PC-9 (cell line): ENCODE results near the gene CGB3. TPM values are rescaled to one million over a fixed set of nuclear protein-coding genes. Genes with fewer than 3 reads are reported as not detected.
A peak's percentile ranks its signal among the peaks of the same experiment; 100 is the strongest.
"Not testable (repeated sequence)": the region's sequence is repeated elsewhere in the genome, so short reads cannot be mapped to it uniquely, and the experiment has no call there.

Experiments
- BruUV-seq: library from RNA; stranded (reverse); fragments of 400-500 nt; replicated peaks from 2 replicates; lab custom pipeline; 2021; lab: Mats Ljungman, UMichigan
- CTCF ChIA-PET: fragments of 300-600 bp; sonication (Branson Sonifier 250); formaldehyde crosslinking; loops from one replicate; lab custom pipeline; 2022; ENCODE audit warnings: antibody characterized with exemption; lab: Charles Lee
- POLR2A ChIA-PET: fragments of 300-600 bp; sonication (Branson Sonifier 250); formaldehyde crosslinking; loops from one replicate; lab custom pipeline; 2022; ENCODE audit warnings: antibody characterized with exemption; ENCODE audit not compliant: unreplicated experiment; lab: Charles Lee
- DNase-seq, 2 experiments: peaks; one replicate each; pipeline versions ENCODE4 v3.0.0 to v3.0.0-alpha.2; 2015 to 2022; ENCODE audit warnings: mixed read lengths in 1 of 2
- H2AFZ ChIP-seq: fragments of 200-600 bp; sonication (generic); 2 replicates; pipeline ENCODE4 v1.8.1; 2017; ENCODE audit warnings: antibody characterized with exemption
- H3F3A ChIP-seq: fragments of 200-600 bp; sonication (generic); 2 replicates; pipeline ENCODE4 v1.8.1; 2017; ENCODE audit warnings: antibody characterized with exemption, mild to moderate bottlenecking, low read depth; ENCODE audit not compliant: insufficient read depth
- H3K27ac ChIP-seq: fragments of 200-600 bp; sonication (generic); 2 replicates; pipeline ENCODE4 v1.6.1; 2016; ENCODE audit warnings: mixed run types
- H3K27me3 ChIP-seq: fragments of 200-600 bp; sonication (generic); 2 replicates; pipeline ENCODE4 v1.6.1; 2016; ENCODE audit warnings: low read depth, mixed run types; ENCODE audit not compliant: insufficient read depth
- H3K36me3 ChIP-seq: fragments of 200-600 bp; sonication (generic); 2 replicates; pipeline ENCODE4 v1.6.1; 2016; ENCODE audit warnings: low read depth, mixed run types
- H3K4me1 ChIP-seq: fragments of 200-600 bp; sonication (generic); replicated peaks from 2 replicates; pipeline ENCODE4 v1.6.1; 2016; ENCODE audit warnings: mixed run types; ENCODE audit not compliant: insufficient read depth
- H3K4me2 ChIP-seq: fragments of 200-600 bp; sonication (generic); 2 replicates; pipeline ENCODE4 v1.6.1; 2017; ENCODE audit warnings: mixed run types
- H3K4me3 ChIP-seq: fragments of 200-600 bp; sonication (generic); 2 replicates; pipeline ENCODE4 v1.6.1; 2016; ENCODE audit warnings: mixed run types
- H3K79me2 ChIP-seq: fragments of 200-600 bp; sonication (generic); 2 replicates; pipeline ENCODE4 v1.6.1; 2017; ENCODE audit warnings: low read depth, mixed run types
- H3K9me2 ChIP-seq: fragments of 200-600 bp; sonication (generic); 2 replicates; pipeline ENCODE4 v1.8.1; 2017; ENCODE audit warnings: mild to moderate bottlenecking; ENCODE audit not compliant: insufficient read depth
- H3K9me3 ChIP-seq: fragments of 200-600 bp; sonication (generic); 2 replicates; pipeline ENCODE4 v1.8.1; 2016; ENCODE audit warnings: low read depth; ENCODE audit not compliant: insufficient read depth
- H4K20me1 ChIP-seq: fragments of 200-600 bp; sonication (generic); 2 replicates; pipeline ENCODE4 v1.8.1; 2017; ENCODE audit not compliant: insufficient read depth
- CTCF ChIP-seq: fragments of 200-600 bp; sonication (generic); conservative IDR thresholded peaks from 2 replicates; pipeline ENCODE4 v1.6.1; 2017; ENCODE audit warnings: mixed run types, antibody characterized with exemption, mild to moderate bottlenecking, moderate library complexity
- intact Hi-C: fragments of 100-400 bp; cut with micrococcal nuclease; formaldehyde crosslinking; loops from one replicate; pipeline ENCODE4 v1.10.0; 2022; ENCODE audit not compliant: unreplicated experiment
- total RNA-seq: library from RNA; stranded (reverse); gene quantifications from 2 replicates; pipeline ENCODE4 v1.2.3, GENCODE V29; 2021

Gene CGB3
- total RNA-seq, 1 experiment from 2014 or later, result not detected

GRCh38 chr19:49038557-49039276, 14.6 kb upstream of the CGB3 start:
- Histone ChIP-seq H3K4me2 (peak overlapping the region; percentile 38), H3F3A (peaks cover 11% of the 10 kb centered on the region; the same call in 1 of the 2 replicates), H3K4me1 (peaks cover 30% of the 10 kb centered on the region)
- H3K9me3 ChIP-seq, H2AFZ ChIP-seq, intact Hi-C loops, H3K79me2 ChIP-seq, H3K36me3 ChIP-seq, H3K4me3 ChIP-seq, BruUV-seq, H3K27me3 ChIP-seq, CTCF ChIA-PET, H4K20me1 ChIP-seq, H3K9me2 ChIP-seq, H3K27ac ChIP-seq: not testable (repeated sequence)
- POLR2A ChIA-PET, result interaction anchor here (0.6 kb wide), 1 partner anchor 603 kb away, joined by 5 read pairs; no protein-coding TSS in a partner anchor
- DNase-seq, result peak; percentile 83 to 85

GRCh38 chr19:49038111-49038510, 14.0 kb upstream of the CGB3 start:
- H3K27me3 ChIP-seq, H3K9me3 ChIP-seq, intact Hi-C loops, H3K79me2 ChIP-seq, H3K36me3 ChIP-seq, H2AFZ ChIP-seq, POLR2A ChIA-PET, H3K9me2 ChIP-seq, CTCF ChIA-PET, DNase-seq, H3K4me3 ChIP-seq, H4K20me1 ChIP-seq, H3K27ac ChIP-seq: not testable (repeated sequence)
- Histone ChIP-seq H3K4me2 (peak overlapping the region; percentile 38), H3K4me1 (peaks cover 30% of the 10 kb centered on the region), H3F3A (peaks cover 11% of the 10 kb centered on the region; the same call in 1 of the 2 replicates)
- BruUV-seq, result TSS peak; percentile 68

- TF ChIP-seq CTCF, result peak; percentile 99
- H3K9me2 ChIP-seq, H4K20me1 ChIP-seq, H3K27ac ChIP-seq, intact Hi-C loops, H3K79me2 ChIP-seq, POLR2A ChIA-PET, H2AFZ ChIP-seq, H3K27me3 ChIP-seq, H3K9me3 ChIP-seq, H3K36me3 ChIP-seq, CTCF ChIA-PET, BruUV-seq, H3K4me2 ChIP-seq, H3K4me3 ChIP-seq: not testable (repeated sequence)
- Histone ChIP-seq H3F3A (peaks cover 11% of the 10 kb centered on the region; the same call in 1 of the 2 replicates), H3K4me1 (peaks cover 22% of the 10 kb centered on the region)
- peak in 1 of 2 experiments; percentile 67 for DNase-seq
These were observed 12.7 kb upstream of the CGB3 start, which contains the start of gene CGB1 for GRCh38 chr19:49036815-49037214. Gene CGB1 (minus strand): TSS chr19:49036895. CDS start chr19:49036711, 184 bp downstream.

- peak; percentile 59 to 63 for DNase-seq
- H3K27ac ChIP-seq, H3F3A ChIP-seq, H3K9me3 ChIP-seq, H3K79me2 ChIP-seq, H3K4me3 ChIP-seq, H3K9me2 ChIP-seq, H3K36me3 ChIP-seq, BruUV-seq, H3K4me2 ChIP-seq, H4K20me1 ChIP-seq, intact Hi-C loops, CTCF ChIA-PET, H3K27me3 ChIP-seq, H2AFZ ChIP-seq, H3K4me1 ChIP-seq, POLR2A ChIA-PET: not testable (repeated sequence)
- peak; percentile 90 for TF ChIP-seq CTCF
These were observed 7.6 kb upstream of the CGB3 start, which contains the start of gene CGB2 for GRCh38 chr19:49031642-49032301. Gene CGB2 (plus strand): TSS chr19:49031890. CDS start chr19:49032096, 206 bp downstream.

- H3K27me3 ChIP-seq, H3K27ac ChIP-seq, DNase-seq, H3K4me2 ChIP-seq, H3K79me2 ChIP-seq, BruUV-seq, H3F3A ChIP-seq, H3K36me3 ChIP-seq, intact Hi-C loops, H4K20me1 ChIP-seq, H2AFZ ChIP-seq, H3K4me3 ChIP-seq, H3K4me1 ChIP-seq, H3K9me3 ChIP-seq, H3K9me2 ChIP-seq, POLR2A ChIA-PET: not testable (repeated sequence)
- CTCF ChIA-PET, result interaction anchor here (0.6 kb wide), 1 partner anchor 44 kb away, joined by 3 read pairs; no protein-coding TSS in a partner anchor
These were observed 6.2 kb upstream of the CGB3 start for GRCh38 chr19:49030323-49030722.
